ENCODE data around the gene CDKAL1.

The CDKAL1 gene

GRCh38 chr6:21080221-21080620, 546.0 kb downstream of the CDKAL1 start:
- DNase-seq: no peak
- ChIA-PET POLR2A (no interaction called here), CTCF (no interaction called here)
- Histone ChIP-seq H3K9me3 (ENCODE audit: control extremely low read depth in 1 of 5, control insufficient read depth in 4 of 5, insufficient read depth in 2 of 5, low read depth in 1 of 5, low read length in 4 of 5) (peaks cover 0 to 10% (median 5%) of the 10 kb centered on the region in 5 experiments), H3K27ac (ENCODE audit: insufficient read depth in 1 of 2, low read depth in 1 of 2, low read length in 2 of 2, poor library complexity in 1 of 2, severe bottlenecking in 2 of 2) (no peak overlapping the region), H3K36me3 (ENCODE audit: control insufficient read depth in 4 of 4, insufficient read depth in 4 of 4, low read length in 3 of 4) (peaks cover 0 to 3% (median 2%) of the 10 kb centered on the region in 4 experiments), H3K4me3 (ENCODE audit: control insufficient read depth in 1 of 7, extremely low read depth in 1 of 7, insufficient read depth in 4 of 7, low read depth in 2 of 7, low read length in 6 of 7) (no peak overlapping the region), H3K27me3 (replicated peaks in 2 of 5; ENCODE audit: control insufficient read depth in 4 of 5, insufficient read depth in 5 of 5, low read length in 4 of 5) (no peaks in the 10 kb centered on the region), H3K4me1 (ENCODE audit: control extremely low read depth in 1 of 4, control insufficient read depth in 4 of 4, insufficient read depth in 4 of 4, low read length in 3 of 4) (no peaks in the 10 kb centered on the region)
- 100% methylated on average over 3 of the region's 3 CpGs for WGBS (ENCODE audit: insufficient coverage)

- no peak for DNase-seq
- Histone ChIP-seq H3K4me3 (ENCODE audit: control insufficient read depth in 1 of 7, extremely low read depth in 1 of 7, insufficient read depth in 4 of 7, low read depth in 2 of 7, low read length in 6 of 7) (no peak overlapping the region), H3K27ac (ENCODE audit: insufficient read depth in 1 of 2, low read depth in 1 of 2, low read length in 2 of 2, poor library complexity in 1 of 2, severe bottlenecking in 2 of 2) (no peak overlapping the region), H3K36me3 (ENCODE audit: control insufficient read depth in 4 of 4, insufficient read depth in 4 of 4, low read length in 3 of 4) (peaks cover 0 to 4% (median 3%) of the 10 kb centered on the region in 4 experiments), H3K9me3 (ENCODE audit: control extremely low read depth in 1 of 5, control insufficient read depth in 4 of 5, insufficient read depth in 2 of 5, low read depth in 1 of 5, low read length in 4 of 5) (peaks cover 0 to 8% (median 3%) of the 10 kb centered on the region in 5 experiments), H3K4me1 (ENCODE audit: control extremely low read depth in 1 of 4, control insufficient read depth in 4 of 4, insufficient read depth in 4 of 4, low read length in 3 of 4) (no peaks in the 10 kb centered on the region), H3K27me3 (replicated peaks in 2 of 5; ENCODE audit: control insufficient read depth in 4 of 5, insufficient read depth in 5 of 5, low read length in 4 of 5) (no peaks in the 10 kb centered on the region)
- CTCF ChIA-PET: no interaction called here
- POLR2A ChIA-PET: no interaction called here
Measured at GRCh38 chr6:21082091-21082490, 547.8 kb downstream of the CDKAL1 start.

GRCh38 chr6:21083708-21084107, 549.5 kb downstream of the CDKAL1 start:
- Histone ChIP-seq H3K4me1 (ENCODE audit: control extremely low read depth in 1 of 4, control insufficient read depth in 4 of 4, insufficient read depth in 4 of 4, low read length in 3 of 4) (no peaks in the 10 kb centered on the region), H3K36me3 (ENCODE audit: control insufficient read depth in 4 of 4, insufficient read depth in 4 of 4, low read length in 3 of 4) (peaks cover 0 to 4% (median 0%) of the 10 kb centered on the region in 4 experiments), H3K27ac (ENCODE audit: insufficient read depth in 1 of 2, low read depth in 1 of 2, low read length in 2 of 2, poor library complexity in 1 of 2, severe bottlenecking in 2 of 2) (no peak overlapping the region), H3K9me3 (ENCODE audit: control extremely low read depth in 1 of 5, control insufficient read depth in 4 of 5, insufficient read depth in 2 of 5, low read depth in 1 of 5, low read length in 4 of 5) (no peaks in the 10 kb centered on the region), H3K4me3 (ENCODE audit: control insufficient read depth in 1 of 7, extremely low read depth in 1 of 7, insufficient read depth in 4 of 7, low read depth in 2 of 7, low read length in 6 of 7) (no peak overlapping the region), H3K27me3 (replicated peaks in 2 of 5; ENCODE audit: control insufficient read depth in 4 of 5, insufficient read depth in 5 of 5, low read length in 4 of 5) (no peaks in the 10 kb centered on the region)
- POLR2A ChIA-PET: no interaction called here
- 100% methylated on average over 3 of the region's 4 CpGs for WGBS (ENCODE audit: insufficient coverage)
- CTCF ChIA-PET: no interaction called here
- no peak for DNase-seq

GRCh38 chr6:21084656-21085055, 550.4 kb downstream of the CDKAL1 start:
- ChIA-PET POLR2A (no interaction called here), CTCF (no interaction called here)
- H3K4me1 ChIP-seq (ENCODE audit: control extremely low read depth in 1 of 4, control insufficient read depth in 4 of 4, insufficient read depth in 4 of 4, low read length in 3 of 4): no peaks in the 10 kb centered on the region
- no peak for DNase-seq
- no peak overlapping the region for H3K4me3 ChIP-seq (ENCODE audit: control insufficient read depth in 1 of 7, extremely low read depth in 1 of 7, insufficient read depth in 4 of 7, low read depth in 2 of 7, low read length in 6 of 7)
- no peaks in the 10 kb centered on the region for H3K9me3 ChIP-seq (ENCODE audit: control extremely low read depth in 1 of 5, control insufficient read depth in 4 of 5, insufficient read depth in 2 of 5, low read depth in 1 of 5, low read length in 4 of 5)
- H3K27ac ChIP-seq (ENCODE audit: insufficient read depth in 1 of 2, low read depth in 1 of 2, low read length in 2 of 2, poor library complexity in 1 of 2, severe bottlenecking in 2 of 2): no peak overlapping the region
- H3K27me3 ChIP-seq (replicated peaks in 2 of 5; ENCODE audit: control insufficient read depth in 4 of 5, insufficient read depth in 5 of 5, low read length in 4 of 5): no peaks in the 10 kb centered on the region
- peaks cover 0 to 4% (median 0%) of the 10 kb centered on the region in 4 experiments for H3K36me3 ChIP-seq (ENCODE audit: control insufficient read depth in 4 of 4, insufficient read depth in 4 of 4, low read length in 3 of 4)
- WGBS (ENCODE audit: insufficient coverage): no CpG with 5 or more reads among the region's 2 CpGs

GRCh38 chr6:21085211-21085610, 551.0 kb downstream of the CDKAL1 start:
- Histone ChIP-seq H3K9me3 (ENCODE audit: control extremely low read depth in 1 of 5, control insufficient read depth in 4 of 5, insufficient read depth in 2 of 5, low read depth in 1 of 5, low read length in 4 of 5) (no peaks in the 10 kb centered on the region), H3K36me3 (ENCODE audit: control insufficient read depth in 4 of 4, insufficient read depth in 4 of 4, low read length in 3 of 4) (peaks cover 0 to 4% (median 0%) of the 10 kb centered on the region in 4 experiments), H3K4me3 (ENCODE audit: control insufficient read depth in 1 of 7, extremely low read depth in 1 of 7, insufficient read depth in 4 of 7, low read depth in 2 of 7, low read length in 6 of 7) (no peak overlapping the region), H3K27me3 (replicated peaks in 2 of 5; ENCODE audit: control insufficient read depth in 4 of 5, insufficient read depth in 5 of 5, low read length in 4 of 5) (no peaks in the 10 kb centered on the region), H3K4me1 (ENCODE audit: control extremely low read depth in 1 of 4, control insufficient read depth in 4 of 4, insufficient read depth in 4 of 4, low read length in 3 of 4) (no peaks in the 10 kb centered on the region), H3K27ac (ENCODE audit: insufficient read depth in 1 of 2, low read depth in 1 of 2, low read length in 2 of 2, poor library complexity in 1 of 2, severe bottlenecking in 2 of 2) (no peak overlapping the region)
- POLR2A ChIA-PET: no interaction called here
- WGBS (ENCODE audit: insufficient coverage): no CpG with 5 or more reads among the region's 3 CpGs
- CTCF ChIA-PET: no interaction called here
- no peak for DNase-seq

GRCh38 chr6:21085643-21086042, 551.4 kb downstream of the CDKAL1 start:
- Histone ChIP-seq H3K36me3 (ENCODE audit: control insufficient read depth in 4 of 4, insufficient read depth in 4 of 4, low read length in 3 of 4) (peaks cover 0 to 4% (median 0%) of the 10 kb centered on the region in 4 experiments), H3K9me3 (ENCODE audit: control extremely low read depth in 1 of 5, control insufficient read depth in 4 of 5, insufficient read depth in 2 of 5, low read depth in 1 of 5, low read length in 4 of 5) (no peaks in the 10 kb centered on the region), H3K27ac (ENCODE audit: insufficient read depth in 1 of 2, low read depth in 1 of 2, low read length in 2 of 2, poor library complexity in 1 of 2, severe bottlenecking in 2 of 2) (no peak overlapping the region), H3K27me3 (replicated peaks in 2 of 5; ENCODE audit: control insufficient read depth in 4 of 5, insufficient read depth in 5 of 5, low read length in 4 of 5) (no peaks in the 10 kb centered on the region), H3K4me1 (ENCODE audit: control extremely low read depth in 1 of 4, control insufficient read depth in 4 of 4, insufficient read depth in 4 of 4, low read length in 3 of 4) (no peaks in the 10 kb centered on the region), H3K4me3 (ENCODE audit: control insufficient read depth in 1 of 7, extremely low read depth in 1 of 7, insufficient read depth in 4 of 7, low read depth in 2 of 7, low read length in 6 of 7) (no peak overlapping the region)
- 100% methylated on average over 3 of the region's 3 CpGs for WGBS (ENCODE audit: insufficient coverage)
- POLR2A ChIA-PET: no interaction called here
- DNase-seq: no peak
- CTCF ChIA-PET: no interaction called here

- ChIA-PET POLR2A (no interaction called here), CTCF (no interaction called here)
- Histone ChIP-seq H3K4me3 (ENCODE audit: control insufficient read depth in 1 of 7, extremely low read depth in 1 of 7, insufficient read depth in 4 of 7, low read depth in 2 of 7, low read length in 6 of 7) (no peak overlapping the region), H3K27me3 (replicated peaks in 2 of 5; ENCODE audit: control insufficient read depth in 4 of 5, insufficient read depth in 5 of 5, low read length in 4 of 5) (no peaks in the 10 kb centered on the region), H3K9me3 (ENCODE audit: control extremely low read depth in 1 of 5, control insufficient read depth in 4 of 5, insufficient read depth in 2 of 5, low read depth in 1 of 5, low read length in 4 of 5) (no peaks in the 10 kb centered on the region), H3K27ac (ENCODE audit: insufficient read depth in 1 of 2, low read depth in 1 of 2, low read length in 2 of 2, poor library complexity in 1 of 2, severe bottlenecking in 2 of 2) (no peak overlapping the region), H3K36me3 (ENCODE audit: control insufficient read depth in 4 of 4, insufficient read depth in 4 of 4, low read length in 3 of 4) (peaks cover 0 to 4% (median 0%) of the 10 kb centered on the region in 4 experiments), H3K4me1 (ENCODE audit: control extremely low read depth in 1 of 4, control insufficient read depth in 4 of 4, insufficient read depth in 4 of 4, low read length in 3 of 4) (no peaks in the 10 kb centered on the region)
- 100% methylated on average over 3 of the region's 4 CpGs for WGBS (ENCODE audit: insufficient coverage)
- DNase-seq: no peak
Measured at GRCh38 chr6:21087188-21087587, 552.9 kb downstream of the CDKAL1 start.

All from common myeloid progenitor, CD34-positive (primary cell).